HG02642 (cell line): ENCODE measurements around the gene ARHGAP32.
A peak's percentile ranks its signal among the peaks of the same experiment; 100 is the strongest.

Experiments
- ATAC-seq: cut with Tn5 transposase; IDR thresholded peaks from one replicate; pipeline ENCODE4 v1.9.1; 2021; ENCODE audit warnings: mild to moderate bottlenecking; ENCODE audit not compliant: unreplicated experiment, poor library complexity

The ARHGAP32 gene

GRCh38 chr11:129117595-129118350 lies 74.4 kb downstream of the ARHGAP32 start:
- peak; percentile 64 for ATAC-seq

DNA sequence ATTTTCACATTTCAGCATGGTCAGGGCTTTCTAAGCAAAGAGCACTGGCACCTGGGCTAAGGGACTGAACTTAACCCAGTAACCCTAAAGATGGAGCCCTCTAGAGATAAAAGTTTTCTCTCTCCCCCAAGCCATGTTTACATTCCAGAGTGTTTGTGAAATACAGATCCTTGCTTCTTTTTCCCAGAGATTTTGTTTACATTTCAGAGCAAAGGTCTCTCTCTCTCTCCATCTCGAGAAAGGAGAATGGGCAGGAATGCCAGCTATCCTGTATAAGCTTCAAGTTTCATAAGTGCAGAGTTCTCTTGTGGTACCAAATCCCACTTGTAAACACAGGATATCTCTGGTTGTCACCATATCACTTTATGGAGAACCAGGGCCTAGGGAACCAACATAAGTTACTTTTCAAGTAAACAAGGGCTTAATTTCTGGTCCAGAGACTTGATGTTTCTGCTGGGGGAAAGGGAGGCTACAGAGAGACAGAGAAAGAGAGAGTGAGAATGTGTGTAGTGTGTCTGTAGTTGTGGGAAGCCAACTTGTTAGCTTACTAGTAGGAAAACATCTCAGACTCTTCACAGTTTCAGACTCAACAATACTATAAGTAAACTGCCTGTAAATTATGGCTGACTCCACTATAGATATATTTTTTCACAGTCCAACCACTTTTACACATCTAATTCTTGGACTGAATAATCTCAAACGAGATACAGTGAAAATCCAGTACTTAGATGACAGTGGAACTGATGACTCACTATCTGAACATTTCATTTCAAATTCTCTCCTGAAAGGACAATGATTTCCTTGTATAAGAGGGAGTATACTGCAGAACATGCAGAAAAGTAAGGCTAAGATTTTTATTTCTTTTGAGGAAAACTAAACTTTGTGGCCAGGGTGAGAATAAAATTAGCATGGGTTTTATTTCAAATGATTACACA lies 76.2 kb downstream of the ARHGAP32 start:
- ATAC-seq, result no peak

GRCh38 chr11:129109701-129110100 lies 82.4 kb downstream of the ARHGAP32 start:
- no peak for ATAC-seq

DNA sequence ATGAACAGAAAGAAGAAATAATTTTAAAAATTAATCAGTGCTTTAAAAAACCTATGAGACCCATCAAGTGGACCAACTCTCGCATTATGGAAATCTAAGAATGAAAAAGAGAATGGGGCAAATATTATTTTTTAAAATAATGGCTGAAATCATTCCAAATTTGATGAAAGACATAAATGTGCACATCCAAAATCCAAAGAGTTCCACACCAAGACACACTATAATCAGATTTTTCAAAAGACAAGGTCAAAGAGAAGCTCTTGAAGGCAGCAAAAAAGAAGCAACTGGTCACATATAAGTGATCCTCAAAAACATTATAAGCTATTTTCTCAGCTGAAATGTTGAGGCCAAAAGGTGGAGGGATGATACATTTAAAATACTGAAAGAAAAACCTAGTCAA lies 85.3 kb downstream of the ARHGAP32 start:
- no peak for ATAC-seq

GRCh38 chr11:129102756-129103155 lies 89.4 kb downstream of the ARHGAP32 start:
- no peak for ATAC-seq

- ATAC-seq, result no peak
Measured at GRCh38 chr11:129102225-129102624, 89.9 kb downstream of the ARHGAP32 start.

DNA sequence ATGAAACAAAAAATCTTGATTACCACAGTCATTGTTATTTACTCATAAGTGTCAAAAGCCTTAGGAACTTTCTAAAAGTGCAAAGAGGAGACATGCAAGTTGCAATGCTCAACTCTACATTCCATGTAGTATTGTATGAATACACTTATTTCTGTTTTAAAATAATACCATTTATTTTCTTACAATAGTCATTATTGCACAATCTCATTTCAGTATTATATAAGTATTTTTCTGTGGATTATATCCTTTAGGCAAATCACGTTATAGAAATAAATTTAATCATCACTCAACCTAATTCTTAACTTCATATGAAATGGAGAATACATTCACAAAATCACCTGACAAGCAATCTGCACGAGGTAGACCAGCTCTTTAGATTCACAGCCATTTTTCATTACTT lies 98.8 kb downstream of the ARHGAP32 start:
- no peak for ATAC-seq

DNA sequence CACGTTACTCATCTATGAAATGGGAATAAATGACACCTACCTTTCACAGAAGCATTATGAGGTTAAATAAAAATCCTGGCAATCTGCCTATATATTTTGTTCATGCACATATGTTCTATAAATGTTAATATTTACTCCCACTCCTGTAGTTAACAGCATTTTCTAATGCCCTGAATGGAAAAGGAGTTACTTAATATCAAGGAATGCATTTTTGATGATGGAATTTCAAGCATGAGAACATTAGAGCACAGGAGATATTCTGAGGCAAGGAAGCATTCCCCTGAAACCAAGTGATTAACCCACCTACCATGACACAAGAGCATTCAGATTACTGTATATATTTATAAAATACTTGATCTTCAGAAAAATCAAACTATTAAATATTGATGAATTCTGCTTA lies 102.1 kb downstream of the ARHGAP32 start:
- no peak for ATAC-seq

DNA sequence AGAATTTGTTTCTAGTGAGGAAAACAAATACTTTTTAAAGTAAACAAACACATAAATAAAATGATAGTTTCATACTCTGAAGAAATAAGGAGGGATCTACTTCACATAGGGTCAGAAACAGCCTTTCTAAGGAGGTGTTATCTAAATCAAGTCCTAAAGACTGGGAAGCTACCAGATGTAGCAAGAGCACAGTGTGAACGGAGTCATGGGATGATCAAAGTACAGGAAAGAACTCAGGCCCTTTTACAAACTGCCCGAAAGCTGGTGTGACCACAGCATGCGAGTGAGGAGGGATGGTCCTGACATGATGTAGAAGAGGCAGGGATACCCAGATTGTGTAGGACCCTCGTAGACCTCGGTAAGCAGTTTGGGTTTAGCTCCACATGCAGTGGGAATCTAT lies 102.8 kb downstream of the ARHGAP32 start:
- ATAC-seq, result no peak

DNA sequence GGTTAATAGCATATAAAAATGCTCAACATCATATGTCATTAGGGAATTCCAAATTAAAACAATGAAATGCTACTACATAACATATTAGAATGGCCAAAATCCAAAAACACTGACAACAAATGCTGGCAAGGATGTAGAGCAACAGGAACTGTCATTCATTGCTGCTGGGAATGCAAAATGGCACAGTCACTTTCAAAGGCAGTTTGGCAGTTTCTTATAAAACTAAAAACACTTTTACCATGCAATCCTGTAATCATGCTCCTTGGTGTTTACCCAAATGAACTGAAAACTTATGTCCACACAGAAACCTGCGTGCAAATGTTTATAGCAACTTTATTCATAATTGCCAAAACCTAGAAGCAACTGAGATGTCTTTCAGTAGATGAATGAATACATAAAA lies 105.1 kb downstream of the ARHGAP32 start:
- no peak for ATAC-seq

DNA sequence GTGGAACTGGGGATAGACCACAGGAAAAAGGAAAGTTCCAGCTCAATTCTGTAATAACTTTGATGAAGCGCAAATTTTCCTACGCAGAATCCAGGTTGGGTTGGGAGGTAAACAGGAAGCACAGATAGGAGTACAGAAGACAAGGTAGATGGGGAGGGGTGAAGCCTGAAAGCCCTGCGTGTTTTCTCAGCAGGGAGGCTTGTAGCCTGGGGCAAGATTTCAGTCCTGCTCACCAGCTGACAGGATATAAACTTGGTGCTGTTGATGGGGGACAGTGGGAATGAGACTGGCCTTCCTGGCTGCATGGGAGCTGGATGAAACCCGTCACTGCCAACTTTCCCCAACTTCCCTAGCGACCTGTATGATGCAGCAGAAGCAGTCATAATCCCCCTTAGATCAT lies 114.9 kb downstream of the ARHGAP32 start:
- ATAC-seq, result no peak

GRCh38 chr11:129075757-129076156 lies 116.4 kb downstream of the ARHGAP32 start:
- ATAC-seq, result no peak

GRCh38 chr11:129067454-129067853 lies 124.7 kb downstream of the ARHGAP32 start:
- no peak for ATAC-seq

GRCh38 chr11:129066229-129066628 lies 125.9 kb downstream of the ARHGAP32 start:
- ATAC-seq, result no peak

- no peak for ATAC-seq
Measured at GRCh38 chr11:129063118-129063517, 129.0 kb downstream of the ARHGAP32 start.

GRCh38 chr11:129061492-129062230 lies 130.5 kb downstream of the ARHGAP32 start:
- no peak for ATAC-seq

- ATAC-seq, result no peak
Measured at GRCh38 chr11:129056916-129057315, 135.2 kb downstream of the ARHGAP32 start.

GRCh38 chr11:129055196-129055595 lies 136.9 kb downstream of the ARHGAP32 start:
- ATAC-seq, result no peak

GRCh38 chr11:129048911-129049310 lies 143.2 kb downstream of the ARHGAP32 start:
- ATAC-seq, result no peak

- ATAC-seq, result no peak
Measured at GRCh38 chr11:129045150-129045549, 147.0 kb downstream of the ARHGAP32 start.

GRCh38 chr11:129042503-129042902 lies 149.6 kb downstream of the ARHGAP32 start:
- ATAC-seq, result no peak
